ENCODE measurements around the gene INSIG1. TPM values are rescaled to one million over a fixed set of nuclear protein-coding genes. Genes with fewer than 3 reads are reported as not detected.

INSIG1 gene
- total and polyA plus RNA-seq, 2 donors from 2014 or later = 24.6 to 25.7 TPM

DNA sequence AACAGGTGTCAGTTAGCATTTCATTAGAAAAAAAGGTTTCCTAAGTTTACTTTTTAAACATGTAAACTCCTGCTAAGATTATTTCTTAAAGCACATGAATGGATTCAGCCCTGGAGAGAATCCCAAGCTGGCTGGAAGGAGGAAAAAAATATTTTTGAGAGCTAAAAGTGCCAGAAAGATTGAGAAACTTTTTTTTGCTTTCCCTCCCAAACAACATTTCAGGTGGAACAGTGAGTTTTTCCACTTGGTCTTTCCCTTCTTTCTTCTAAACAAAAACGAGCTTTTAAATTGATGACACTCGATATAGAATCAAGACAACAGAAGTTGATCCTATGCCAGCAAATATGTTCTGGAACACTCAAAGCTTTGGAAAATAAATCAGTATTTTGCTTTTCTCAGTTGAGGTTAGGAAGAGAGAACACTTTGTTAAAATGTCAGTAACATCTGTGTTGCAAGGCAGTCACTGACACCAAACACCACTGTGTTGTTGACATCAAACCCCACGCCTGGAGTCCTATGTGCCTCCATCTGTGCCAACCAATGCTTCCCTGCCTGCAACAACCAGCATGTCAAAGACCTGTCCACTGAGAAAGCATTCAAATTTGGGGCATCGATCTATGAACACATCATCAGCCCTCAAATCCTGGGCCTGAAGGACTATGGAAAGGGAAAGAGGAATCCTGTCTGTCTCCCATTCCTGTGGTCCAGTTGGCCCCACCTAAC lies 22.9 kb upstream of the INSIG1 start:
- no peaks in the 10 kb centered on the region for H3K36me3 ChIP-seq (ENCODE audit: control insufficient read depth in 2 of 3, insufficient read depth in 3 of 3, low read length in 3 of 3)
- H3K27me3 ChIP-seq (ENCODE audit: control insufficient read depth, insufficient read depth, low read length) = peaks cover 2% of the 10 kb centered on the region
- no peak overlapping the region for H3K4me3 ChIP-seq (ENCODE audit: low read length in 3 of 3)
- H3K27ac ChIP-seq (ENCODE audit: low read depth in 2 of 2, low read length in 2 of 2) = no peak overlapping the region
- TF ChIP-seq, protein P1, sequence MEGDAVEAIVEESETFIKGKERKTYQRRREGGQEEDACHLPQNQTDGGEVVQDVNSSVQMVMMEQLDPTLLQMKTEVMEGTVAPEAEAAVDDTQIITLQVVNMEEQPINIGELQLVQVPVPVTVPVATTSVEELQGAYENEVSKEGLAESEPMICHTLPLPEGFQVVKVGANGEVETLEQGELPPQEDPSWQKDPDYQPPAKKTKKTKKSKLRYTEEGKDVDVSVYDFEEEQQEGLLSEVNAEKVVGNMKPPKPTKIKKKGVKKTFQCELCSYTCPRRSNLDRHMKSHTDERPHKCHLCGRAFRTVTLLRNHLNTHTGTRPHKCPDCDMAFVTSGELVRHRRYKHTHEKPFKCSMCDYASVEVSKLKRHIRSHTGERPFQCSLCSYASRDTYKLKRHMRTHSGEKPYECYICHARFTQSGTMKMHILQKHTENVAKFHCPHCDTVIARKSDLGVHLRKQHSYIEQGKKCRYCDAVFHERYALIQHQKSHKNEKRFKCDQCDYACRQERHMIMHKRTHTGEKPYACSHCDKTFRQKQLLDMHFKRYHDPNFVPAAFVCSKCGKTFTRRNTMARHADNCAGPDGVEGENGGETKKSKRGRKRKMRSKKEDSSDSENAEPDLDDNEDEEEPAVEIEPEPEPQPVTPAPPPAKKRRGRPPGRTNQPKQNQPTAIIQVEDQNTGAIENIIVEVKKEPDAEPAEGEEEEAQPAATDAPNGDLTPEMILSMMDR (IDR thresholded peaks at IDR 0.05; ENCODE audit: borderline replicate concordance, extremely low read depth, insufficient read depth) = no peak
- H3K9ac ChIP-seq (ENCODE audit: low read length in 3 of 3) = no peak overlapping the region
- intact Hi-C loops (cut with DNase I) = no loop called here
- no peaks in the 10 kb centered on the region for H3K9me3 ChIP-seq (ENCODE audit: control insufficient read depth in 2 of 3, insufficient read depth in 1 of 3, low read length in 3 of 3)
- no peaks in the 10 kb centered on the region for H3K4me1 ChIP-seq (ENCODE audit: control insufficient read depth in 2 of 3, insufficient read depth in 2 of 3, low read depth in 1 of 3, low read length in 3 of 3)
- FAIRE-seq (no peak), DNase-seq (no peak)

DNA sequence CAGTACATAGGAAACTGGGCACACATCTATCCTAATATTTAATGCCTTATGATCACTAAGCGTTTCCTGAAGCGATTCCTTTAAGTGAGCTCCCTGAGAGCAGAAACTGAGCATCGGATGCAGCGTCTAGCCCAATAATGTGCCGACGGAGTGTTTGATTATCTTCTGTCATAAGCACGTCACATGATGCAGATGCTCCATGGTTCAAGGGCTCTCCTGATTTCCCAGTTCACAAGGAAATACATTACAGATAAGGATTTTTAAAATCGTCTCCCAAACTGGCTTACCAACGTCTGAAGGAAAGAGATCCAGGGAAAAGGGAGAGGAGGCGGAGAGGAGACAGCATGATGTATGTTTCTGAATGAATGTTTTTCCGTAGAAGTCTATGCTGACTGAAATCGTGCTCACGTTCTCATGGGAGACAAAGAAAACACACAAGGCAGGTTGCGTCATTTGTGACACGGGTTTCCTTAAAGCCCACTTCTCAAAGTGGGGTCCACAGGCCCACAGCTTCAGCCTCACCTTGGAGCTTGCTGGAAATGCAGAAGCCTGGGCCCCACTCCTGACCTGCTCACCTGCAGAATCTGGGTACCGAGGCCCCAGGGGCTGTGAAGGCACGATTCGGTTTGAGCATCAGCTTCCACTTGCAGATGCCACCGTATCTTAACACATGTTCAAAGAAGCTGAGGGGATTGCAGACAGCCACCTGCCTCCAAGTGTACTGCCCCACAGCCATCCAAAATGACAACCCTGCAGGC lies 21.5 kb upstream of the INSIG1 start:
- no peaks in the 10 kb centered on the region for H3K36me3 ChIP-seq (ENCODE audit: control insufficient read depth in 2 of 3, insufficient read depth in 3 of 3, low read length in 3 of 3)
- H3K27ac ChIP-seq (ENCODE audit: low read depth in 2 of 2, low read length in 2 of 2) = no peak overlapping the region
- no peak overlapping the region for H3K4me3 ChIP-seq (ENCODE audit: low read length in 3 of 3)
- H3K4me1 ChIP-seq (ENCODE audit: control insufficient read depth in 2 of 3, insufficient read depth in 2 of 3, low read depth in 1 of 3, low read length in 3 of 3) = no peaks in the 10 kb centered on the region
- TF ChIP-seq, protein P1 (IDR thresholded peaks at IDR 0.05; ENCODE audit: borderline replicate concordance, extremely low read depth, insufficient read depth) = no peak
- no peak overlapping the region for H3K9ac ChIP-seq (ENCODE audit: low read length in 3 of 3)
- intact Hi-C loops (cut with DNase I) = no loop called here
- peaks cover 2% of the 10 kb centered on the region for H3K27me3 ChIP-seq (ENCODE audit: control insufficient read depth, insufficient read depth, low read length)
- DNase-seq = no peak
- H3K9me3 ChIP-seq (ENCODE audit: control insufficient read depth in 2 of 3, insufficient read depth in 1 of 3, low read length in 3 of 3) = no peaks in the 10 kb centered on the region
- no peak for FAIRE-seq

DNA sequence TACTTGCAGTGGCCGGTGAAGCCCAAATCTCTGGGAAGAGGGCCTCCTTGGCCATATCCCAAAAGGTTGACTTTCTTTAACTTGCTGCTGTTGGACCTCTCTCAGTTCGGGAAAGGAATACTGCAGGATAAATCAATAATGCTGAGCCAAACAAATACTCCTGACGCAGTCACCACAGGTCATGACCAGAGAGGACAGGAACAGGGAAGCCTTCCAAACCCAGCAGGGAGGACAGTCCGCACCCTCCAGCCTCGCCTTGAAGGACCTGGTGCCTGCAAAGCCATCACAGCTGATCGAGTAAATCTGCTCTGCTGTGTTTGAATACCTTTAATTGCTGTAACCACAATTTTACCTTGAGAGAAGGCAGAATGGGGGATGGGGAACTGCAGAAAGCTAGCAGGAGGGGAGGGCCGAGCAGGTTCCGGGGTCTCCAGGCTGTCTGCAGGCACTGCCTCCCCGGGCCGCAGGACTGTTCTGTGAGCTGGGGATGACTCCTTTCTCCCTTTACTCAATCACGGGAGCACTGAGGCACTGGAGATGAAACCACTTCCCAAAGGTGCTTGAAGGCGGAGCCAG lies 20.8 kb upstream of the INSIG1 start:
- TF ChIP-seq, protein P1 (IDR thresholded peaks at IDR 0.05; ENCODE audit: borderline replicate concordance, extremely low read depth, insufficient read depth) = no peak
- peaks cover 2% of the 10 kb centered on the region for H3K27me3 ChIP-seq (ENCODE audit: control insufficient read depth, insufficient read depth, low read length)
- H3K36me3 ChIP-seq (ENCODE audit: control insufficient read depth in 2 of 3, insufficient read depth in 3 of 3, low read length in 3 of 3) = no peaks in the 10 kb centered on the region
- H3K9ac ChIP-seq (ENCODE audit: low read length in 3 of 3) = no peak overlapping the region
- no peak overlapping the region for H3K27ac ChIP-seq (ENCODE audit: low read depth in 2 of 2, low read length in 2 of 2)
- no peaks in the 10 kb centered on the region for H3K4me1 ChIP-seq (ENCODE audit: control insufficient read depth in 2 of 3, insufficient read depth in 2 of 3, low read depth in 1 of 3, low read length in 3 of 3)
- intact Hi-C loops (cut with DNase I) = no loop called here
- DNase-seq = no peak
- no peak for FAIRE-seq
- no peak overlapping the region for H3K4me3 ChIP-seq (ENCODE audit: low read length in 3 of 3)
- no peaks in the 10 kb centered on the region for H3K9me3 ChIP-seq (ENCODE audit: control insufficient read depth in 2 of 3, insufficient read depth in 1 of 3, low read length in 3 of 3)
